ENCODE results near the gene MBLAC2. TPM values are rescaled to one million over a fixed set of nuclear protein-coding genes. Genes with fewer than 3 reads are reported as not detected.

Gene MBLAC2
- total RNA-seq, 4 donors from 2014 or later: 2.2 to 5.6 (median 4.6) TPM

DNA sequence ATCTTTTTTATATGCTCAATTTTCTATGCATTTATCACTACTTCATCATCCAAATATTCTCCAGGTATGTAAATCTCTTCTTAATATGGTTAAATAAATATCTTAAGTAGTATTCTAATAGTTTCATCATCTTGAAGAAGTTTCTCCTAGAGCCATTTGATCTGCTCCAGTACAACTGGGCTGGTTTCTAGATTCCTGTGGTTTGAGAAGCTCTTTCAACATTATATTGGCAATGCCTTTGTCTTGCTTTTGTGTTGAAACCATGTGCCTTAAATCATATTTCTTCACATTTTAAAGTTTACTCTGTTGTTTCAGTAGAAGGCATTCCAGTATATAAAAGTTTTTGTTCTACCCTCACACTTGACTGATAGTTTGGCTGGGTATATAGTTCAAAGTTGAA, 27.6 kb downstream of the MBLAC2 start:
- H3K27ac ChIP-seq (replicated peaks in 1 of 4): no peak overlapping the region
- H3K4me1 ChIP-seq: no peaks in the 10 kb centered on the region
- peaks cover 0 to 5% (median 0%) of the 10 kb centered on the region in 4 donors for H3K36me3 ChIP-seq
- DNase-seq (ENCODE audit: extremely low spot score): no peak
- no peaks in the 10 kb centered on the region for H3K27me3 ChIP-seq
- intact Hi-C loops (cut with DNase I): no loop called here
- no peak overlapping the region for H3K4me3 ChIP-seq
- TF ChIP-seq POLR2A (IDR thresholded peaks at IDR 0.05; ENCODE audit: low read depth): no peak
- TF ChIP-seq POLR2AphosphoS5 (IDR thresholded peaks at IDR 0.05): no peak
- TF ChIP-seq, protein P1, sequence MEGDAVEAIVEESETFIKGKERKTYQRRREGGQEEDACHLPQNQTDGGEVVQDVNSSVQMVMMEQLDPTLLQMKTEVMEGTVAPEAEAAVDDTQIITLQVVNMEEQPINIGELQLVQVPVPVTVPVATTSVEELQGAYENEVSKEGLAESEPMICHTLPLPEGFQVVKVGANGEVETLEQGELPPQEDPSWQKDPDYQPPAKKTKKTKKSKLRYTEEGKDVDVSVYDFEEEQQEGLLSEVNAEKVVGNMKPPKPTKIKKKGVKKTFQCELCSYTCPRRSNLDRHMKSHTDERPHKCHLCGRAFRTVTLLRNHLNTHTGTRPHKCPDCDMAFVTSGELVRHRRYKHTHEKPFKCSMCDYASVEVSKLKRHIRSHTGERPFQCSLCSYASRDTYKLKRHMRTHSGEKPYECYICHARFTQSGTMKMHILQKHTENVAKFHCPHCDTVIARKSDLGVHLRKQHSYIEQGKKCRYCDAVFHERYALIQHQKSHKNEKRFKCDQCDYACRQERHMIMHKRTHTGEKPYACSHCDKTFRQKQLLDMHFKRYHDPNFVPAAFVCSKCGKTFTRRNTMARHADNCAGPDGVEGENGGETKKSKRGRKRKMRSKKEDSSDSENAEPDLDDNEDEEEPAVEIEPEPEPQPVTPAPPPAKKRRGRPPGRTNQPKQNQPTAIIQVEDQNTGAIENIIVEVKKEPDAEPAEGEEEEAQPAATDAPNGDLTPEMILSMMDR (IDR thresholded peaks at IDR 0.05): no peak
- no peak for TF ChIP-seq EP300 (IDR thresholded peaks at IDR 0.05)
- H3K9me3 ChIP-seq: no peaks in the 10 kb centered on the region

DNA sequence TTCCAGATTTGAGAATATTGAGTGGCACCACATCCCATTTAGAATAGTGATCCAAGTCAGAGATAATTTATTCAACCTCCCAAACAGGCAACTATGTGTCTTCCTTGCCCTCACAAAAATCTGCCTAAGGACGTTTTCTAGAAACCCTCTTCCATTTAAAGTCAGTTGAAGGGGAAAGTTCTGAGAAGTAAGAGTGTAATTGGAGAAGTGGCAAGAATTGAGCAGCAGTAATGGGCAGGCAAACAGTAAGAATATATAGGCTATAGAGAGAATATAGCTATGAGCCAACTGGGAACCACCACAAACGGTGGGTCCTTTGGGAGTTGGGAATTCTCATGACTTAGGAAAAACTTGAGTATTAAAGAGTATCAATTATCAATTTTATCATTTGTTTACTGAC, 33.9 kb downstream of the MBLAC2 start:
- no peak overlapping the region for H3K27ac ChIP-seq (replicated peaks in 1 of 4)
- intact Hi-C loops (cut with DNase I): loop anchor here (2.0 kb wide), 1 partner anchor 90 kb away; no protein-coding TSS in a partner anchor
- 62% methylated on average over 2 of the region's 2 CpGs for WGBS
- H3K36me3 ChIP-seq: no peaks in the 10 kb centered on the region
- TF ChIP-seq EP300 (IDR thresholded peaks at IDR 0.05) (no peak), POLR2AphosphoS5 (IDR thresholded peaks at IDR 0.05) (no peak), POLR2A (IDR thresholded peaks at IDR 0.05; ENCODE audit: low read depth) (no peak)
- TF ChIP-seq, protein P1 (IDR thresholded peaks at IDR 0.05): no peak
- H3K4me3 ChIP-seq: no peak overlapping the region
- DNase-seq (ENCODE audit: extremely low spot score): no peak
- no peaks in the 10 kb centered on the region for H3K27me3 ChIP-seq
- peaks cover 0 to 9% (median 2%) of the 10 kb centered on the region in 4 donors for H3K4me1 ChIP-seq
- H3K9me3 ChIP-seq: no peaks in the 10 kb centered on the region

DNA sequence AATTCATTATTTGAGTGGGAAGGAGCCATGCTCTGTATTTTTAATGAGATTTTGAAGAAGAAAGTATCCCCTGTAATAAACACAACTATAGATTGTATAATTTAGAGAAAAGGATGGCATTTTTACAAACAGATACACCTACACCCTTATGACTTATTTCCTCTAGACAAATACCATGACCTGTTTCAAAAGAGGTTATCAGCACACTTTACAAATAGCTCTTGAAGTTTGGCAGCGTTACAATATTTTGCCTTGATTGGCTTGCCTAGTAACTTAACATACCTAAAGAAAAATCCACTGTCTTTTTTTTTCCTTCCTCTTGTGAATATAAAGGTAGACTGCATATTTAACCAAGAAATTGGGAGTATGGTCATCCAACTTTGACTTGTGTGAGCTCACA, 36.5 kb downstream of the MBLAC2 start:
- WGBS: 55% methylated on average over 1 of the region's 1 CpG
- TF ChIP-seq POLR2AphosphoS5 (IDR thresholded peaks at IDR 0.05) (no peak), POLR2A (IDR thresholded peaks at IDR 0.05; ENCODE audit: low read depth) (no peak), EP300 (IDR thresholded peaks at IDR 0.05) (no peak)
- TF ChIP-seq, protein P1 (IDR thresholded peaks at IDR 0.05): no peak
- no peaks in the 10 kb centered on the region for H3K27me3 ChIP-seq
- H3K9me3 ChIP-seq: no peaks in the 10 kb centered on the region
- H3K36me3 ChIP-seq: no peaks in the 10 kb centered on the region
- DNase-seq (ENCODE audit: extremely low spot score): no peak
- H3K4me3 ChIP-seq: no peak overlapping the region
- intact Hi-C loops (cut with DNase I): loop anchor here (10.0 kb wide), 1 partner anchor 347 kb away; no protein-coding TSS in a partner anchor
- H3K27ac ChIP-seq (replicated peaks in 1 of 4): no peak overlapping the region
- H3K4me1 ChIP-seq: peaks cover 0 to 9% (median 2%) of the 10 kb centered on the region in 4 donors

DNA sequence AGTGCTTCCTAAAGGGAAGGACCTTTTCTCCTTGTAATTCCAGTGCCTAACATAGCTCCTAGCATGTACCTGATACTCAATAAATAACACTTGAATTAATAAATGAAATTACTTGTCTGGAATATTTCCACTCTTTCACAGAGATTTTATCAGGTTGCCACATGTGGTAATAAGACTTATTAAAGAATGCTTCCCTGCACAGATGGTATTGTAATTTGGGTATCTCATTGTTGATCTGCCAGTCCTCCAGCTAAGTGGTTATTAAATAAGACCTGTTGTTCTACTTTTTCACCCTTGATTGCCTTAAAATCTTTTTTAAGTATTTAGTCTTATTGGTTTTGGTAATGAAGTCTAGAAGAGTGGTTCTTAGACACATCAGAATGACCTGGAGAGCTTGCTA, 36.9 kb downstream of the MBLAC2 start:
- no peaks in the 10 kb centered on the region for H3K27me3 ChIP-seq
- H3K4me1 ChIP-seq: peaks cover 0 to 9% (median 2%) of the 10 kb centered on the region in 4 donors
- H3K27ac ChIP-seq (replicated peaks in 1 of 4): no peak overlapping the region
- no peaks in the 10 kb centered on the region for H3K36me3 ChIP-seq
- no peak for DNase-seq (ENCODE audit: extremely low spot score)
- intact Hi-C loops (cut with DNase I): loop anchor here (10.0 kb wide), 1 partner anchor 347 kb away; no protein-coding TSS in a partner anchor
- H3K4me3 ChIP-seq: no peak overlapping the region
- no peaks in the 10 kb centered on the region for H3K9me3 ChIP-seq
- TF ChIP-seq EP300 (IDR thresholded peaks at IDR 0.05) (no peak), POLR2AphosphoS5 (IDR thresholded peaks at IDR 0.05) (no peak), POLR2A (IDR thresholded peaks at IDR 0.05; ENCODE audit: low read depth) (no peak)
- TF ChIP-seq, protein P1 (IDR thresholded peaks at IDR 0.05): no peak

DNA sequence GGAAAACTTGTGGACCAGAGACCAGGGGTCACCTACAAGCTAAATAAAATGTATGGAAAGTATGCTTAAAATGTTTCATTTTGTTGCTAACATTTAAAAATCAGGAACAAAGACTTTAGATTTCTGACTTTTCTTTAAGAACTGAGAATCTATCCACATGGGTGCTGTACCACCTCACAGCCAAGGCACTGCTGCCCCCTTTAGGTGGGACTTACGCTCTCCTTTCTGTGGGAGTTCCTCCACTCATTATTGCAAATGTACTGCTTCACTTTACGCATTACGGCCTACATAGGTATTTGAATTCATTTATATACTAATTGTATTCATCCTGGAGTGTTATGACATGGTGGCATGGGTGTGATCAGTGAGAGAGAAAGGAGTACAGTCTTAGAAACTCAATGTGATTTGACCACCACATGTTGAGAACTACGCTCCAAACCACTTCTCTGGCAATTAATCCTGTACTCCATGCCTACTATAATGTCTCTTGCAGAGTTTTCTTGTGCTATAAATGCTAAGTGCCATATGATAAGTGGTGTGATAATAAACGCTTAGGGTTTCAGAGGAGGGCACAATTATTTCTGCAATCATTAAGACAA, 40.4 kb downstream of the MBLAC2 start:
- intact Hi-C loops (cut with DNase I): loop anchor here (10.0 kb wide), 1 partner anchor 351 kb away; no protein-coding TSS in a partner anchor
- no peak for DNase-seq (ENCODE audit: extremely low spot score)
- TF ChIP-seq, protein P1 (IDR thresholded peaks at IDR 0.05): peak; percentile 34 to 57 (median 48)
- no peak for TF ChIP-seq POLR2AphosphoS5 (IDR thresholded peaks at IDR 0.05)
- TF ChIP-seq EP300 (IDR thresholded peaks at IDR 0.05): no peak
- TF ChIP-seq POLR2A (IDR thresholded peaks at IDR 0.05; ENCODE audit: low read depth): no peak

More for the DNA sequence above, 40.4 kb downstream of the MBLAC2 start:
- no peaks in the 10 kb centered on the region for H3K36me3 ChIP-seq
- no peak overlapping the region for H3K4me3 ChIP-seq
- H3K4me1 ChIP-seq: no peaks in the 10 kb centered on the region
- no peak overlapping the region for H3K27ac ChIP-seq (replicated peaks in 1 of 4)
- WGBS: 74% methylated on average over 5 of the region's 5 CpGs
- H3K27me3 ChIP-seq: no peaks in the 10 kb centered on the region
- H3K9me3 ChIP-seq: no peaks in the 10 kb centered on the region

All from esophagus muscularis mucosa (tissue), 4 donors.